DMS79 treated with DMSO at 0.1 percent for 48 hours (cell line): ENCODE data around the gene TMEM115.
A peak's percentile ranks its signal among the peaks of the same experiment; 100 is the strongest.

ENCODE experiments used
- DNase-seq: peaks from one replicate; lab custom pipeline; 2025; lab: John Stamatoyannopoulos, UW

The TMEM115 gene

GRCh38 chr3:50331364-50331907, 27.9 kb downstream of the TMEM115 start:
- no peak for DNase-seq

- DNase-seq, result no peak
Measured at GRCh38 chr3:50330330-50330729, 29.0 kb downstream of the TMEM115 start.

- DNase-seq, result peak; percentile 72
Measured at GRCh38 chr3:50327943-50328691, 31.2 kb downstream of the TMEM115 start, which contains the start of gene TUSC2. Gene TUSC2, minus strand, starts transcription at chr3:50328223. Its CDS starts 124 bp downstream, at chr3:50328099.

- no peak for DNase-seq
Measured at GRCh38 chr3:50327129-50327528, 32.2 kb downstream of the TMEM115 start.

GRCh38 chr3:50326182-50326541, 33.2 kb downstream of the TMEM115 start:
- DNase-seq, result no peak

- DNase-seq, result no peak
Measured at GRCh38 chr3:50325497-50326181, 33.7 kb downstream of the TMEM115 start.

- DNase-seq, result no peak
Measured at GRCh38 chr3:50325113-50325480, 34.2 kb downstream of the TMEM115 start.

- DNase-seq, result peak; percentile 0
Measured at GRCh38 chr3:50324351-50325112, 34.8 kb downstream of the TMEM115 start.

- no peak for DNase-seq
Measured at GRCh38 chr3:50323614-50324199, 35.6 kb downstream of the TMEM115 start.

- no peak for DNase-seq
Measured at GRCh38 chr3:50323092-50323600, 36.2 kb downstream of the TMEM115 start.

GRCh38 chr3:50322386-50323091, 36.8 kb downstream of the TMEM115 start, which contains the start of gene HYAL2:
Gene HYAL2, minus strand, starts transcription at chr3:50322745. Its CDS starts 2,256 bp downstream, at chr3:50320489.
- DNase-seq, result peak; percentile 30

- no peak for DNase-seq
Measured at GRCh38 chr3:50322115-50322385, 37.3 kb downstream of the TMEM115 start.

- DNase-seq, result peak; percentile 67
Measured at GRCh38 chr3:50321336-50322114, 37.8 kb downstream of the TMEM115 start.

GRCh38 chr3:50320853-50321335, 38.4 kb downstream of the TMEM115 start:
- DNase-seq, result peak; percentile 18

GRCh38 chr3:50319894-50320625, 39.3 kb downstream of the TMEM115 start:
- DNase-seq, result no peak

GRCh38 chr3:50319181-50319893, 40.0 kb downstream of the TMEM115 start:
- DNase-seq, result no peak

- DNase-seq, result no peak
Measured at GRCh38 chr3:50318615-50319014, 40.7 kb downstream of the TMEM115 start.

GRCh38 chr3:50318163-50318562, 41.2 kb downstream of the TMEM115 start:
- DNase-seq, result no peak

- no peak for DNase-seq
Measured at GRCh38 chr3:50317300-50317699, 42.0 kb downstream of the TMEM115 start.
